ENCODE measurements around the gene ZMYM1. TPM values are rescaled to one million over a fixed set of nuclear protein-coding genes. Genes with fewer than 3 reads are reported as not detected.
"Not testable (repeated sequence)": the region's sequence is repeated elsewhere in the genome, so short reads cannot be mapped to it uniquely, and the experiment has no call there.

The ZMYM1 gene
- total RNA-seq, 1 experiment from 2014 or later: 49.7 TPM

- no peak for TF ChIP-seq EZH2 (IDR thresholded peaks at IDR 0.05; ENCODE audit: low read depth)
- TF ChIP-seq CTCF (conservative IDR thresholded peaks at IDR 0.05): no peak
- no peaks in the 10 kb centered on the region for H3K9me3 ChIP-seq (ENCODE audit: insufficient read depth, low read depth)
- ChIA-PET CTCF (no interaction called here), POLR2A (ENCODE audit: unreplicated experiment) (no interaction called here)
- H2AFZ ChIP-seq: no peak overlapping the region
- no peaks in the 10 kb centered on the region for H3K79me2 ChIP-seq (ENCODE audit: low read depth)
- intact Hi-C loops (cut with micrococcal nuclease; ENCODE audit: unreplicated experiment): no loop called here
- H3K27me3 ChIP-seq (ENCODE audit: insufficient read depth, low read depth): peaks cover 30% of the 10 kb centered on the region
- H3K4me3 ChIP-seq: no peak overlapping the region
- H3K4me2 ChIP-seq: no peak overlapping the region
- no peaks in the 10 kb centered on the region for H4K20me1 ChIP-seq (ENCODE audit: insufficient read depth)
- H3K36me3 ChIP-seq (ENCODE audit: low read depth): no peaks in the 10 kb centered on the region
- no peaks in the 10 kb centered on the region for H3K4me1 ChIP-seq (replicated peaks; ENCODE audit: insufficient read depth)
- no peak overlapping the region for H3K27ac ChIP-seq
- H3F3A ChIP-seq (ENCODE audit: insufficient read depth, low read depth): no peaks in the 10 kb centered on the region
- BruUV-seq (replicated peaks): no TSS peak
- H3K9me2 ChIP-seq (ENCODE audit: insufficient read depth): no peaks in the 10 kb centered on the region
- DNase-seq: no peak
Observed at GRCh38 chr1:35136780-35137179, 57.6 kb downstream of the ZMYM1 start.

GRCh38 chr1:35137590-35137989 is 58.4 kb downstream of the ZMYM1 start:
- H3K4me3 ChIP-seq; H3K79me2 ChIP-seq (ENCODE audit: low read depth); H3K27ac ChIP-seq; POLR2A ChIA-PET (ENCODE audit: unreplicated experiment); H3K4me2 ChIP-seq; H3F3A ChIP-seq (ENCODE audit: insufficient read depth, low read depth); H3K36me3 ChIP-seq (ENCODE audit: low read depth); CTCF ChIA-PET; H3K9me2 ChIP-seq (ENCODE audit: insufficient read depth); intact Hi-C loops (cut with micrococcal nuclease; ENCODE audit: unreplicated experiment); H4K20me1 ChIP-seq (ENCODE audit: insufficient read depth); DNase-seq; H2AFZ ChIP-seq; H3K9me3 ChIP-seq (ENCODE audit: insufficient read depth, low read depth); H3K4me1 ChIP-seq (replicated peaks; ENCODE audit: insufficient read depth); BruUV-seq (replicated peaks): not testable (repeated sequence)
- peaks cover 26% of the 10 kb centered on the region for H3K27me3 ChIP-seq (ENCODE audit: insufficient read depth, low read depth)

GRCh38 chr1:35142294-35142693 is 63.1 kb downstream of the ZMYM1 start:
- DNase-seq; POLR2A ChIA-PET (ENCODE audit: unreplicated experiment); H3K36me3 ChIP-seq (ENCODE audit: low read depth): not testable (repeated sequence)

GRCh38 chr1:35142728-35143127 is 63.5 kb downstream of the ZMYM1 start:
- CTCF ChIA-PET; H3K9me2 ChIP-seq (ENCODE audit: insufficient read depth); H3K4me2 ChIP-seq; H4K20me1 ChIP-seq (ENCODE audit: insufficient read depth); intact Hi-C loops (cut with micrococcal nuclease; ENCODE audit: unreplicated experiment); POLR2A ChIA-PET (ENCODE audit: unreplicated experiment); H2AFZ ChIP-seq; H3K9me3 ChIP-seq (ENCODE audit: insufficient read depth, low read depth); H3K27ac ChIP-seq; DNase-seq; H3K4me3 ChIP-seq; H3K36me3 ChIP-seq (ENCODE audit: low read depth); H3K79me2 ChIP-seq (ENCODE audit: low read depth); BruUV-seq (replicated peaks); H3F3A ChIP-seq (ENCODE audit: insufficient read depth, low read depth); H3K4me1 ChIP-seq (replicated peaks; ENCODE audit: insufficient read depth): not testable (repeated sequence)
- H3K27me3 ChIP-seq (ENCODE audit: insufficient read depth, low read depth): peaks cover 16% of the 10 kb centered on the region; the same call in 1 of the 2 replicates

More at GRCh38 chr1:35142294-35142693, 63.1 kb downstream of the ZMYM1 start:
- intact Hi-C loops (cut with micrococcal nuclease; ENCODE audit: unreplicated experiment); H3K27ac ChIP-seq; H4K20me1 ChIP-seq (ENCODE audit: insufficient read depth); H3K9me3 ChIP-seq (ENCODE audit: insufficient read depth, low read depth); H3K4me3 ChIP-seq; CTCF ChIA-PET; H3K4me1 ChIP-seq (replicated peaks; ENCODE audit: insufficient read depth); H3K4me2 ChIP-seq; H2AFZ ChIP-seq; H3K9me2 ChIP-seq (ENCODE audit: insufficient read depth); BruUV-seq (replicated peaks); H3K79me2 ChIP-seq (ENCODE audit: low read depth); H3F3A ChIP-seq (ENCODE audit: insufficient read depth, low read depth): not testable (repeated sequence)
- H3K27me3 ChIP-seq (ENCODE audit: insufficient read depth, low read depth): peaks cover 20% of the 10 kb centered on the region; the same call in 1 of the 2 replicates

Data from PC-9 (cell line).